K562 (cell line): Measurements from ENCODE around the gene PAX2. TPM values are rescaled to one million over a fixed set of nuclear protein-coding genes. Genes with fewer than 3 reads are reported as not detected.

Source experiments
- ATAC-seq: fragments of 200-7000 bp; cut with Tn5 transposase; 3 replicates; pipeline ENCODE4 v1.9.1; 2020; ENCODE audit warnings: moderate library complexity
- BruUV-seq: library from RNA; stranded (reverse); fragments of 400-500 nt; replicated peaks from 2 replicates; lab custom pipeline; 2021; lab: Mats Ljungman, UMichigan
- CTCF ChIA-PET: fragments of 300-600 bp; formaldehyde crosslinking; extraction: SDS; loops from one replicate; lab custom pipeline; 2021; ENCODE audit warnings: low intra/inter-chr PET ratio; lab: Yijun Ruan, JAX
- POLR2A ChIA-PET: fragments of 300-600, 350-650 bp; sonication (Branson Sonifier 250); formaldehyde crosslinking; extraction: SDS; loops from one replicate; lab custom pipeline; 2021; ENCODE audit warnings: antibody characterized with exemption, inconsistent platforms; lab: Yijun Ruan, JAX
- DNase-seq, 4 experiments: peaks; one replicate each; pipeline versions ENCODE4 v3.0.0 to v3.0.0-alpha.2; 2011 to 2018; ENCODE audit warnings: low spot score in 3 of 4, mixed read lengths in 3 of 4; ENCODE audit errors: extremely low read depth in 1 of 4
- FAIRE-seq: peaks from 2 replicates; lab custom pipeline; 2011; peaks lifted over from hg19 to GRCh38; lab: Jason Lieb, UNC
- H2AFZ ChIP-seq: 2 replicates; pipeline ENCODE4 v1.6.0; 2011; ENCODE audit warnings: low read depth, low read length, control low read depth, inconsistent platforms
- H3K27ac ChIP-seq: fragments of 200-600 bp; 3 replicates; pipeline ENCODE4 v1.8.0; 2011; ENCODE audit warnings: low read depth, mild to moderate bottlenecking, control low read depth, inconsistent platforms, low read length, moderate library complexity, mixed read lengths; ENCODE audit errors: extremely low read depth
- H3K27me3 ChIP-seq, 2 experiments: fragments of 300-600 bp in 1 of 2; 2 replicates in 1 of 2; 3 replicates in 1 of 2; pipeline versions ENCODE4 v1.6.0 to v1.8.0; 2011; ENCODE audit warnings: inconsistent platforms in 2 of 2, low read length in 2 of 2, mild to moderate bottlenecking in 1 of 2, mixed read lengths in 1 of 2, moderate library complexity in 1 of 2; ENCODE audit not compliant: control insufficient read depth in 2 of 2, insufficient read depth in 2 of 2
- H3K36me3 ChIP-seq: fragments of 300-600 bp; 3 replicates; pipeline ENCODE4 v1.8.0; 2011; ENCODE audit warnings: mild to moderate bottlenecking, low read length, inconsistent platforms; ENCODE audit not compliant: control insufficient read depth, insufficient read depth
- H3K4me1 ChIP-seq, 2 experiments: fragments of 200-600 bp in 1 of 2; replicated peaks in 1 of 2; 2 replicates in 1 of 2; 3 replicates in 1 of 2; pipeline versions ENCODE4 v1.5.1 to v1.8.0; 2011; ENCODE audit warnings: inconsistent platforms in 2 of 2, low read length in 2 of 2, mild to moderate bottlenecking in 1 of 2, mixed read lengths in 1 of 2, moderate library complexity in 1 of 2; ENCODE audit not compliant: control insufficient read depth in 2 of 2, insufficient read depth in 2 of 2
- H3K4me2 ChIP-seq: 2 replicates; pipeline ENCODE4 v1.6.1; 2011; ENCODE audit warnings: low read length, control low read depth, inconsistent platforms, mixed read lengths; ENCODE audit not compliant: insufficient read depth
- H3K4me3 ChIP-seq: fragments of 200-600 bp; sonication (generic), shearing (Covaris generic); 2 replicates; pipeline ENCODE4 v1.5.1; 2016; ENCODE audit warnings: control low read depth, inconsistent platforms
- H3K79me2 ChIP-seq: fragments of 200-600 bp; 3 replicates; pipeline ENCODE4 v1.8.0; 2011; ENCODE audit warnings: low read length, inconsistent platforms; ENCODE audit not compliant: control insufficient read depth, insufficient read depth
- H3K9ac ChIP-seq, 2 experiments: 2 replicates each; pipeline versions ENCODE4 v1.6.0 to v1.6.1; 2011; ENCODE audit warnings: low read depth in 2 of 2, low read length in 2 of 2, control low read depth in 1 of 2, inconsistent platforms in 1 of 2, mild to moderate bottlenecking in 1 of 2, mixed read lengths in 1 of 2; ENCODE audit not compliant: insufficient read depth in 1 of 2
- H3K9me1 ChIP-seq: one replicate; pipeline ENCODE4 v1.6.0; 2011; ENCODE audit warnings: inconsistent platforms, mild to moderate bottlenecking, low read length, moderate library complexity; ENCODE audit not compliant: control insufficient read depth, insufficient read depth
- H3K9me3 ChIP-seq: replicated peaks from 2 replicates; pipeline ENCODE4 v1.5.1; 2011; ENCODE audit warnings: low read depth, low read length, inconsistent platforms; ENCODE audit not compliant: control insufficient read depth, insufficient read depth
- H4K20me1 ChIP-seq: replicated peaks from 2 replicates; pipeline ENCODE4 v1.6.1; 2011; ENCODE audit warnings: low read length, inconsistent platforms, mixed read lengths; ENCODE audit not compliant: control insufficient read depth, insufficient read depth
- RBM34 ChIP-seq: fragments of 200-400 bp; formaldehyde crosslinking; IDR thresholded peaks from 2 replicates; pipeline ENCODE4 v1.6.1; 2018; ENCODE audit warnings: low read length, borderline replicate concordance; ENCODE audit not compliant: insufficient read depth
- SAP30 ChIP-seq: fragments of 200-600 bp; sonication (generic); IDR thresholded peaks from 2 replicates; pipeline ENCODE4 v1.6.1; 2012; ENCODE audit warnings: borderline replicate concordance, low read depth, mild to moderate bottlenecking, moderate library complexity, low read length, control low read depth, inconsistent platforms; ENCODE audit not compliant: insufficient read depth, poor library complexity, severe bottlenecking
- WGBS: fragments of 100-300 bp; shearing (Covaris generic); methylation state at CpG from one replicate; pipeline ENCODE4 v1.1.6; 2016; ENCODE audit warnings: low coverage, mixed read lengths; ENCODE audit not compliant: insufficient coverage; ENCODE audit errors: missing lambda C conversion rate; 5-methylcytosine and 5-hydroxymethylcytosine counted together
- in situ Hi-C: fragments of 300-500 bp; cut with MboI; formaldehyde crosslinking; loops from 4 replicates; pipeline ENCODE4 v1.15.0; 2018; ENCODE audit warnings: inconsistent platforms, mixed read lengths
- intact Hi-C: fragments of 100-400 bp; cut with micrococcal nuclease; formaldehyde crosslinking; loops from 2 replicates; pipeline ENCODE4 v1.14.2; 2022
- polyA plus RNA-seq, 8 experiments: library from polyadenylated mRNA; depleted of rRNA in 4 of 8; stranded (reverse) in 5 of 8; unstranded in 3 of 8; fragments of >200 nt; fragmentation: Nextera tagmentation in 2 of 8; fragmentation: Illumina TruSeq in 1 of 8; extraction: Ambion mirVana in 2 of 8; extraction: Trizol in 1 of 8; gene quantifications; 2 replicates each; pipeline versions ENCODE4 v1.2.1 to v1.2.3, GENCODE V29; 2011 to 2014; ENCODE audit warnings: inconsistent platforms in 1 of 8, missing spikeins in 1 of 8
- total RNA-seq, 7 experiments: library from RNA; depleted of rRNA in 6 of 7; stranded (reverse); fragments of >200 nt in 6 of 7; fragmentation: Illumina TruSeq in 2 of 7; extraction: Trizol in 2 of 7; gene quantifications; 2 replicates each; pipeline versions ENCODE4 v1.2.1 to v1.2.3, GENCODE V29; 2011 to 2021; ENCODE audit warnings: low replicate concordance in 1 of 7
- TF ChIP-seq, protein P1 (sequence below): IDR thresholded peaks from 3 replicates; pipeline ENCODE4 v1.6.1; 2011; ENCODE audit warnings: borderline replicate concordance, mild to moderate bottlenecking, moderate library complexity; ENCODE audit not compliant: insufficient read length; ENCODE audit errors: extremely low read depth

Gene PAX2
- total and polyA plus RNA-seq, 9 of the 15 experiments (the other 6 are each of a cell fraction or from before 2014, with no cell fraction given): not detected

DNA sequence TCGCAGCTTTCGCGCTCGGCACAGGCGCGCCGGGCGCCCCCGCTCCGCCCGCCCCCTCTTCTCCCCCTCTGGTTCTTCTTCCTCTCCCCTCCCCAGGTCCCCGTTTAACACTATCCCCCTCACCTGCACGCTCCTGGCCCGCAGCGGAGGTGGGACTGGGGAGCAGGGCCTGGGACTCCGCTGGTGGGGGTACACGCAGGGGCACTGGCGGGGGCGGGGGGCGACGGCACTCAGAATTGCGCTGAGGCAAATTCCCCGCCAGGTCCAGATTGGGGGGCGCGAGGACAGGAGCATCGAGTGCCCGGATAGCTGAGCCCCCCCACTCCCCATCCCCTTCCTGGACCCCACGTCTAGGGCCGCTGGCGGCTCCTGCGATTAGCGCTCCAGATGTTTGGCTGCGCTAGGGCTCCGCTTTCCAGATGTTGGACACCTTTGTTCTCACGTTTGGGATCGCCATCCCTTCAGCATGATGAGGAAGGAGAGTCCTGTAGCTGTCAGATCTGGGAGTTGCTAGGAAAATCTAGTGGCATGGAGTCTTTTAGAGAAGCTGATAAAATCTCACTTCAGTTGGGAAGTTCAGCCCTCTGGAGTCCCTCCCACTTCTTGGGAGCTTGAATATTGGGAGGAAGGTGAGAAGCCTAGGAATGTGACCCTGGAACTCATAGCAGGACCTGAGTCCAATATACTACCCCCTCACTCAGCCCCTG lies 31.4 kb upstream of the PAX2 start:
- H3K9me3 ChIP-seq: no peaks in the 10 kb centered on the region
- TF ChIP-seq SAP30 (no peak), RBM34 (no peak)
- TF ChIP-seq, protein P1, sequence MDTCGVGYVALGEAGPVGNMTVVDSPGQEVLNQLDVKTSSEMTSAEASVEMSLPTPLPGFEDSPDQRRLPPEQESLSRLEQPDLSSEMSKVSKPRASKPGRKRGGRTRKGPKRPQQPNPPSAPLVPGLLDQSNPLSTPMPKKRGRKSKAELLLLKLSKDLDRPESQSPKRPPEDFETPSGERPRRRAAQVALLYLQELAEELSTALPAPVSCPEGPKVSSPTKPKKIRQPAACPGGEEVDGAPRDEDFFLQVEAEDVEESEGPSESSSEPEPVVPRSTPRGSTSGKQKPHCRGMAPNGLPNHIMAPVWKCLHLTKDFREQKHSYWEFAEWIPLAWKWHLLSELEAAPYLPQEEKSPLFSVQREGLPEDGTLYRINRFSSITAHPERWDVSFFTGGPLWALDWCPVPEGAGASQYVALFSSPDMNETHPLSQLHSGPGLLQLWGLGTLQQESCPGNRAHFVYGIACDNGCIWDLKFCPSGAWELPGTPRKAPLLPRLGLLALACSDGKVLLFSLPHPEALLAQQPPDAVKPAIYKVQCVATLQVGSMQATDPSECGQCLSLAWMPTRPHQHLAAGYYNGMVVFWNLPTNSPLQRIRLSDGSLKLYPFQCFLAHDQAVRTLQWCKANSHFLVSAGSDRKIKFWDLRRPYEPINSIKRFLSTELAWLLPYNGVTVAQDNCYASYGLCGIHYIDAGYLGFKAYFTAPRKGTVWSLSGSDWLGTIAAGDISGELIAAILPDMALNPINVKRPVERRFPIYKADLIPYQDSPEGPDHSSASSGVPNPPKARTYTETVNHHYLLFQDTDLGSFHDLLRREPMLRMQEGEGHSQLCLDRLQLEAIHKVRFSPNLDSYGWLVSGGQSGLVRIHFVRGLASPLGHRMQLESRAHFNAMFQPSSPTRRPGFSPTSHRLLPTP: no peak
- intact Hi-C loops (no loop called here), in situ Hi-C loops (no loop called here)
- H3K36me3 ChIP-seq: no peaks in the 10 kb centered on the region
- H2AFZ ChIP-seq: no peak overlapping the region
- H3K79me2 ChIP-seq: no peaks in the 10 kb centered on the region
- 52% methylated on average over 8 of the region's 36 CpGs for WGBS
- no peak overlapping the region for H3K4me2 ChIP-seq
- no peaks in the 10 kb centered on the region for H3K9me1 ChIP-seq
- ChIA-PET CTCF (no interaction called here), POLR2A (interaction anchor here (0.6 kb wide), 2 partner anchors 183 to 281 kb away, joined by 3 read pairs; no protein-coding TSS in a partner anchor)
- ATAC-seq: no peak
- DNase-seq: no peak
- H3K4me1 ChIP-seq: peaks cover 0 to 4% of the 10 kb centered on the region in 2 experiments; a peak in 2 of 5 replicates
- no peak overlapping the region for H3K4me3 ChIP-seq
- BruUV-seq: no TSS peak
- peaks cover 2 to 51% of the 10 kb centered on the region in 2 experiments; a peak in 4 of 5 replicates for H3K27me3 ChIP-seq
- H3K9ac ChIP-seq: no peak overlapping the region
- H4K20me1 ChIP-seq: no peaks in the 10 kb centered on the region
- no peak overlapping the region for H3K27ac ChIP-seq
- no peak for FAIRE-seq
